ENCODE data around the gene TSPAN11.

TSPAN11 gene

GRCh38 chr12:30913323-30913722 lies 13.2 kb upstream of the TSPAN11 start:
- no peak for DNase-seq

- no peak for DNase-seq
These were observed 11.5 kb upstream of the TSPAN11 start for GRCh38 chr12:30914986-30915591.

GRCh38 chr12:30923057-30923456 lies 3.5 kb upstream of the TSPAN11 start:
- no peak for DNase-seq

- no peak for DNase-seq
These were observed 823 bp upstream of the TSPAN11 start for GRCh38 chr12:30925607-30926242.

GRCh38 chr12:30927222-30927611 lies 669 bp downstream of the TSPAN11 start:
- DNase-seq, result no peak

GRCh38 chr12:30928356-30929244 lies 2.1 kb downstream of the TSPAN11 start:
- DNase-seq, result no peak

GRCh38 chr12:30930238-30930637 lies 3.7 kb downstream of the TSPAN11 start:
- no peak for DNase-seq

GRCh38 chr12:30930641-30931040 lies 4.1 kb downstream of the TSPAN11 start:
- no peak for DNase-seq

GRCh38 chr12:30932881-30933280 lies 6.3 kb downstream of the TSPAN11 start:
- no peak for DNase-seq

- DNase-seq, result no peak
These were observed 8.3 kb downstream of the TSPAN11 start for GRCh38 chr12:30934811-30935210.

- DNase-seq, result no peak
These were observed 9.5 kb downstream of the TSPAN11 start for GRCh38 chr12:30936036-30936435.

- DNase-seq, result no peak
These were observed 12.7 kb downstream of the TSPAN11 start for GRCh38 chr12:30939234-30939633.

- DNase-seq, result no peak
These were observed 15.9 kb downstream of the TSPAN11 start for GRCh38 chr12:30942486-30942885.

GRCh38 chr12:30942936-30943335 lies 16.4 kb downstream of the TSPAN11 start:
- no peak for DNase-seq

- DNase-seq, result no peak
These were observed 19.1 kb downstream of the TSPAN11 start for GRCh38 chr12:30945443-30946164.

- no peak for DNase-seq
These were observed 25.5 kb downstream of the TSPAN11 start for GRCh38 chr12:30952015-30952414.

- DNase-seq, result no peak
These were observed 26.7 kb downstream of the TSPAN11 start for GRCh38 chr12:30953257-30953656.

- DNase-seq, result no peak
These were observed 27.6 kb downstream of the TSPAN11 start for GRCh38 chr12:30953951-30954751.

GRCh38 chr12:30955214-30955613 lies 28.7 kb downstream of the TSPAN11 start:
- no peak for DNase-seq

- no peak for DNase-seq
These were observed 32.7 kb downstream of the TSPAN11 start for GRCh38 chr12:30959110-30959710.

- no peak for DNase-seq
These were observed 33.2 kb downstream of the TSPAN11 start for GRCh38 chr12:30959778-30960177.

GRCh38 chr12:30961030-30961429 lies 34.5 kb downstream of the TSPAN11 start:
- no peak for DNase-seq

Data from CD4-positive, alpha-beta T cell treated with Interleukin-4 for 4 hours (primary cell).